ENCODE data around the gene IL4I1.

DNA sequence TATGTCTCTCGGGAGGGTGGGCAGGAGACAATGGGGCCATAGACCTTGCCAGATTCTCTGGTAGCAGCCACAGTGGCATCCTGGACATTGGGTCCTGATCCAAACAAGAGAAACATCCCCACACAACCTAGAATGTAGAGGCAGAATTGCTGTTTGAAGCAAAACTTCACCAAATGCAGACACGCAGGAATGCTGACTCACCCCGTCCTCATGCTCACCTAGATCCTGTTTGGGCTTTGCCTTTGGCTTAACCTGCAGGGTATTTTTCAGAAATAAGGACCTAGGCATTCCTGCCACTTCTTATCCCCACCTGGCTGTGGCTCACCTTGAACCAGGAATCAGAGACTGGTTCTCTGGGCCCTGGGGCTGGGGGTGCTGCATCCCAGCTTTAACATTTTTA lies 11.9 kb downstream of the IL4I1 start:
- TF ChIP-seq SIN3A (IDR thresholded peaks at IDR 0.05; ENCODE audit: borderline replicate concordance, insufficient read depth, low read depth, low read length): no peak
- TF ChIP-seq, protein P1, sequence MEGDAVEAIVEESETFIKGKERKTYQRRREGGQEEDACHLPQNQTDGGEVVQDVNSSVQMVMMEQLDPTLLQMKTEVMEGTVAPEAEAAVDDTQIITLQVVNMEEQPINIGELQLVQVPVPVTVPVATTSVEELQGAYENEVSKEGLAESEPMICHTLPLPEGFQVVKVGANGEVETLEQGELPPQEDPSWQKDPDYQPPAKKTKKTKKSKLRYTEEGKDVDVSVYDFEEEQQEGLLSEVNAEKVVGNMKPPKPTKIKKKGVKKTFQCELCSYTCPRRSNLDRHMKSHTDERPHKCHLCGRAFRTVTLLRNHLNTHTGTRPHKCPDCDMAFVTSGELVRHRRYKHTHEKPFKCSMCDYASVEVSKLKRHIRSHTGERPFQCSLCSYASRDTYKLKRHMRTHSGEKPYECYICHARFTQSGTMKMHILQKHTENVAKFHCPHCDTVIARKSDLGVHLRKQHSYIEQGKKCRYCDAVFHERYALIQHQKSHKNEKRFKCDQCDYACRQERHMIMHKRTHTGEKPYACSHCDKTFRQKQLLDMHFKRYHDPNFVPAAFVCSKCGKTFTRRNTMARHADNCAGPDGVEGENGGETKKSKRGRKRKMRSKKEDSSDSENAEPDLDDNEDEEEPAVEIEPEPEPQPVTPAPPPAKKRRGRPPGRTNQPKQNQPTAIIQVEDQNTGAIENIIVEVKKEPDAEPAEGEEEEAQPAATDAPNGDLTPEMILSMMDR (IDR thresholded peaks at IDR 0.05): no peak
- TF ChIP-seq POLR2AphosphoS5 (IDR thresholded peaks at IDR 0.05; ENCODE audit: low read depth, low read length): no peak
- TF ChIP-seq, protein P2, sequence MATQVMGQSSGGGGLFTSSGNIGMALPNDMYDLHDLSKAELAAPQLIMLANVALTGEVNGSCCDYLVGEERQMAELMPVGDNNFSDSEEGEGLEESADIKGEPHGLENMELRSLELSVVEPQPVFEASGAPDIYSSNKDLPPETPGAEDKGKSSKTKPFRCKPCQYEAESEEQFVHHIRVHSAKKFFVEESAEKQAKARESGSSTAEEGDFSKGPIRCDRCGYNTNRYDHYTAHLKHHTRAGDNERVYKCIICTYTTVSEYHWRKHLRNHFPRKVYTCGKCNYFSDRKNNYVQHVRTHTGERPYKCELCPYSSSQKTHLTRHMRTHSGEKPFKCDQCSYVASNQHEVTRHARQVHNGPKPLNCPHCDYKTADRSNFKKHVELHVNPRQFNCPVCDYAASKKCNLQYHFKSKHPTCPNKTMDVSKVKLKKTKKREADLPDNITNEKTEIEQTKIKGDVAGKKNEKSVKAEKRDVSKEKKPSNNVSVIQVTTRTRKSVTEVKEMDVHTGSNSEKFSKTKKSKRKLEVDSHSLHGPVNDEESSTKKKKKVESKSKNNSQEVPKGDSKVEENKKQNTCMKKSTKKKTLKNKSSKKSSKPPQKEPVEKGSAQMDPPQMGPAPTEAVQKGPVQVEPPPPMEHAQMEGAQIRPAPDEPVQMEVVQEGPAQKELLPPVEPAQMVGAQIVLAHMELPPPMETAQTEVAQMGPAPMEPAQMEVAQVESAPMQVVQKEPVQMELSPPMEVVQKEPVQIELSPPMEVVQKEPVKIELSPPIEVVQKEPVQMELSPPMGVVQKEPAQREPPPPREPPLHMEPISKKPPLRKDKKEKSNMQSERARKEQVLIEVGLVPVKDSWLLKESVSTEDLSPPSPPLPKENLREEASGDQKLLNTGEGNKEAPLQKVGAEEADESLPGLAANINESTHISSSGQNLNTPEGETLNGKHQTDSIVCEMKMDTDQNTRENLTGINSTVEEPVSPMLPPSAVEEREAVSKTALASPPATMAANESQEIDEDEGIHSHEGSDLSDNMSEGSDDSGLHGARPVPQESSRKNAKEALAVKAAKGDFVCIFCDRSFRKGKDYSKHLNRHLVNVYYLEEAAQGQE (IDR thresholded peaks at IDR 0.05; ENCODE audit: insufficient read depth in 1 of 2, low read depth in 2 of 2, low read length in 1 of 2): no peak
- no peak for TF ChIP-seq TCF7L2 (IDR thresholded peaks at IDR 0.05; ENCODE audit: low read depth, low read length)

All from Panc1 (cell line).